MM.1S (cell line): Measurements from ENCODE around the gene PLCXD3.

Experiments used
- DNase-seq: peaks from one replicate; pipeline ENCODE4 v3.0.0-alpha.2; 2015
- H2AFZ ChIP-seq: fragments of 300-600 bp; sonication (generic); 2 replicates; pipeline ENCODE4 v1.6.0; 2016; ENCODE audit warnings: antibody characterized with exemption, low read length
- H3F3A ChIP-seq: fragments of 300-600 bp; sonication (generic); 2 replicates; pipeline ENCODE4 v1.6.1; 2016; ENCODE audit warnings: mild to moderate bottlenecking, antibody characterized with exemption, low read length, moderate library complexity, mixed read lengths; ENCODE audit not compliant: insufficient read depth
- H3K27ac ChIP-seq: fragments of 300-600 bp; sonication (generic); 2 replicates; pipeline ENCODE4 v1.5.1; 2016; ENCODE audit warnings: mild to moderate bottlenecking, low read length
- H3K27me3 ChIP-seq: fragments of 300-600 bp; sonication (generic); replicated peaks from 2 replicates; pipeline ENCODE4 v1.6.0; 2016; ENCODE audit warnings: low read length; ENCODE audit not compliant: insufficient read depth
- H3K36me3 ChIP-seq: fragments of 300-600 bp; sonication (generic); replicated peaks from 2 replicates; pipeline ENCODE4 v1.6.1; 2016; ENCODE audit warnings: mild to moderate bottlenecking, low read length, mixed read lengths; ENCODE audit not compliant: insufficient read depth
- H3K4me1 ChIP-seq: fragments of 300-600 bp; sonication (generic); 2 replicates; pipeline ENCODE4 v1.6.1; 2016; ENCODE audit warnings: low read length, mixed read lengths
- H3K4me2 ChIP-seq: fragments of 300-600 bp; sonication (generic); 2 replicates; pipeline ENCODE4 v1.6.0; 2016; ENCODE audit warnings: low read depth, low read length
- H3K4me3 ChIP-seq: fragments of 300-600 bp; sonication (generic); 2 replicates; pipeline ENCODE4 v1.5.1; 2016; ENCODE audit warnings: low read length, mixed read lengths
- H3K79me2 ChIP-seq: fragments of 300-600 bp; sonication (generic); 2 replicates; pipeline ENCODE4 v1.6.1; 2016; ENCODE audit warnings: mixed run types, low read length, mixed read lengths
- H3K9ac ChIP-seq: fragments of 300-600 bp; sonication (generic); 2 replicates; pipeline ENCODE4 v1.6.1; 2016; ENCODE audit warnings: low read length, mixed read lengths
- H3K9me2 ChIP-seq: fragments of 300-600 bp; sonication (generic); replicated peaks from 2 replicates; pipeline ENCODE4 v1.6.1; 2016; ENCODE audit warnings: mild to moderate bottlenecking, low read length, mixed read lengths; ENCODE audit not compliant: insufficient read depth
- H3K9me3 ChIP-seq: fragments of 300-600 bp; sonication (generic); replicated peaks from 2 replicates; pipeline ENCODE4 v1.6.1; 2016; ENCODE audit warnings: mild to moderate bottlenecking, low read length, mixed read lengths; ENCODE audit not compliant: insufficient read depth
- H4K20me1 ChIP-seq: fragments of 300-600 bp; sonication (generic); 2 replicates; pipeline ENCODE4 v1.6.1; 2016; ENCODE audit warnings: mild to moderate bottlenecking, low read length, moderate library complexity, mixed read lengths; ENCODE audit not compliant: insufficient read depth
- EZH2 ChIP-seq: fragments of 300-600 bp; sonication (generic); optimal IDR thresholded peaks from 2 replicates; pipeline ENCODE3; 2017; ENCODE audit warnings: low read depth, mild to moderate bottlenecking, antibody characterized with exemption, low read length, mixed read lengths
- EZH2phosphoT487 ChIP-seq: fragments of 300-600 bp; sonication (generic); IDR thresholded peaks from 2 replicates; pipeline ENCODE4 v1.6.1; 2018; ENCODE audit warnings: antibody characterized with exemption, low read length
- TF ChIP-seq, protein P1 (sequence below): fragments of 300-600 bp; sonication (generic); IDR thresholded peaks from 2 replicates; pipeline ENCODE4 v1.5.1; 2016; ENCODE audit warnings: antibody characterized with exemption, low read length, mixed read lengths

The PLCXD3 gene

DNA sequence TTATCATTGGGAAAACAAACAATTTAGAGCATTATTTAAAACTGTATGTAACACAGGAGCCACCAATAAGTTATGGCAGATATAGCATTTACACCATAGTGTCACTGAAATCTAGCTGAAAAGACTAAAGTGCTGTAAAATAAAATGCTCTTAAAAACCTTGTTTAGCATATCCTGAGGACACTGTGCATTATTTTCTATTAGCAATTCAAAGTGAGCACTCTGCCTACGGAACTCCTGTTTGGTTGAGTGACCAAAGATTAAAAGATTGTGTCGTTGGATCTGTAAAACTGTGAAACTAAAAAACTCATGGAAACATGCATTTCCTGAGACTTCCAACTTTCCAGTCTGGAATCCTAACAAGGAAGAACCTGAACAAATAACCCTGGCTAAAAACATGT is 201.1 kb downstream of the PLCXD3 start:
- no peaks in the 10 kb centered on the region for H3K36me3 ChIP-seq
- no peak overlapping the region for H3K9ac ChIP-seq
- H3K27ac ChIP-seq: no peak overlapping the region
- TF ChIP-seq EZH2phosphoT487 (no peak), EZH2 (no peak)
- TF ChIP-seq, protein P1, sequence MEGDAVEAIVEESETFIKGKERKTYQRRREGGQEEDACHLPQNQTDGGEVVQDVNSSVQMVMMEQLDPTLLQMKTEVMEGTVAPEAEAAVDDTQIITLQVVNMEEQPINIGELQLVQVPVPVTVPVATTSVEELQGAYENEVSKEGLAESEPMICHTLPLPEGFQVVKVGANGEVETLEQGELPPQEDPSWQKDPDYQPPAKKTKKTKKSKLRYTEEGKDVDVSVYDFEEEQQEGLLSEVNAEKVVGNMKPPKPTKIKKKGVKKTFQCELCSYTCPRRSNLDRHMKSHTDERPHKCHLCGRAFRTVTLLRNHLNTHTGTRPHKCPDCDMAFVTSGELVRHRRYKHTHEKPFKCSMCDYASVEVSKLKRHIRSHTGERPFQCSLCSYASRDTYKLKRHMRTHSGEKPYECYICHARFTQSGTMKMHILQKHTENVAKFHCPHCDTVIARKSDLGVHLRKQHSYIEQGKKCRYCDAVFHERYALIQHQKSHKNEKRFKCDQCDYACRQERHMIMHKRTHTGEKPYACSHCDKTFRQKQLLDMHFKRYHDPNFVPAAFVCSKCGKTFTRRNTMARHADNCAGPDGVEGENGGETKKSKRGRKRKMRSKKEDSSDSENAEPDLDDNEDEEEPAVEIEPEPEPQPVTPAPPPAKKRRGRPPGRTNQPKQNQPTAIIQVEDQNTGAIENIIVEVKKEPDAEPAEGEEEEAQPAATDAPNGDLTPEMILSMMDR: no peak
- no peaks in the 10 kb centered on the region for H3K4me1 ChIP-seq
- H3K9me3 ChIP-seq: no peaks in the 10 kb centered on the region
- no peaks in the 10 kb centered on the region for H4K20me1 ChIP-seq
- H3K79me2 ChIP-seq: no peaks in the 10 kb centered on the region
- H3K4me2 ChIP-seq: no peak overlapping the region
- no peak for DNase-seq
- no peak overlapping the region for H2AFZ ChIP-seq
- H3K27me3 ChIP-seq: no peaks in the 10 kb centered on the region
- H3K4me3 ChIP-seq: no peak overlapping the region
- no peaks in the 10 kb centered on the region for H3F3A ChIP-seq
- H3K9me2 ChIP-seq: no peaks in the 10 kb centered on the region

DNA sequence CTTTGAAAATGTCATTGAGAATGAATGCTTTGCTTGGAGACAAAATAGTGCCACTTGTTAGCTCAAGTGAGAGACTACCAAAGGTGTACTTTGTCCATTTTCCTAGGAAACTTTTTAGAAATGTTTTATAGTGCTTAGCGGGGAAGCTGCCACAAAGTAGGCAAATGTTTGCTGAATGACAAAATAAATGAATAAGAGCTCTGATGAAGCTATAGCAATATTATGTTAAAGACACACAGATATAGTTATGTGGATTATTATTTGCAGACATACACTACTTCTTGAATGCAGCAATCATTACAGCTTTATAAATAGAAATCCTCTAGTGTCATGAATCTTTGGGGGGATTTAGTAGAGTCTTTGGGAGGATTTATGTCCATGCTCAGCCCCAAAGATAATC is 204.4 kb downstream of the PLCXD3 start:
- H3K9me3 ChIP-seq: no peaks in the 10 kb centered on the region
- H3K79me2 ChIP-seq: no peaks in the 10 kb centered on the region
- H3K27me3 ChIP-seq: no peaks in the 10 kb centered on the region
- no peak overlapping the region for H3K9ac ChIP-seq
- H4K20me1 ChIP-seq: no peaks in the 10 kb centered on the region
- no peak overlapping the region for H3K4me3 ChIP-seq
- TF ChIP-seq EZH2: no peak
- TF ChIP-seq EZH2phosphoT487: no peak
- no peak overlapping the region for H3K27ac ChIP-seq
- no peaks in the 10 kb centered on the region for H3K4me1 ChIP-seq
- no peak for DNase-seq
- no peak overlapping the region for H3K4me2 ChIP-seq
- H3K9me2 ChIP-seq: no peaks in the 10 kb centered on the region
- no peak overlapping the region for H2AFZ ChIP-seq
- H3F3A ChIP-seq: no peaks in the 10 kb centered on the region
- no peaks in the 10 kb centered on the region for H3K36me3 ChIP-seq

DNA sequence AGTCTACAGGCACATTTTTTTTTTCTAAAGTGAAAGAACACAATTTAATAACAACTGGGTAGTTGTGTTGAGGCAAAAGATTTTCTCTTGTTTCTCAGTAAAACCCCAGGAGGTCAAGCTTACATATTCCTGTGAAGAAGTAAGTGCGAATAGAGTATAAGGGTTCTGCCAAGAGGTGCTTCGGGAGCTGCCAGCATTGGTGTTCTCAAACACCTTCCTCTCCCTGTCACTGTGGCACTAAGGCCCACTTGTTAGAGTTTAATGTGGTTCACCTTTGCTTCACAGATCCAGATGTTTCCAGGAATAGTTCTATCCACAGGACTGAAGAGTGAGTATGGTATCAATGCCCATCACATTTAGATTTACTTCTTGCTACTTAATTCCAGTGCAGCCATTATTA is 205.3 kb downstream of the PLCXD3 start:
- Histone ChIP-seq H3F3A (no peaks in the 10 kb centered on the region), H3K4me1 (no peaks in the 10 kb centered on the region), H3K9me3 (no peaks in the 10 kb centered on the region), H4K20me1 (no peaks in the 10 kb centered on the region), H3K27me3 (no peaks in the 10 kb centered on the region), H3K36me3 (no peaks in the 10 kb centered on the region), H3K79me2 (no peaks in the 10 kb centered on the region), H3K4me3 (no peak overlapping the region), H3K9ac (no peak overlapping the region), H3K27ac (no peak overlapping the region), H2AFZ (no peak overlapping the region), H3K9me2 (no peaks in the 10 kb centered on the region), H3K4me2 (no peak overlapping the region)
- TF ChIP-seq EZH2 (no peak), EZH2phosphoT487 (no peak)
- TF ChIP-seq, protein P1: no peak
- DNase-seq: no peak

DNA sequence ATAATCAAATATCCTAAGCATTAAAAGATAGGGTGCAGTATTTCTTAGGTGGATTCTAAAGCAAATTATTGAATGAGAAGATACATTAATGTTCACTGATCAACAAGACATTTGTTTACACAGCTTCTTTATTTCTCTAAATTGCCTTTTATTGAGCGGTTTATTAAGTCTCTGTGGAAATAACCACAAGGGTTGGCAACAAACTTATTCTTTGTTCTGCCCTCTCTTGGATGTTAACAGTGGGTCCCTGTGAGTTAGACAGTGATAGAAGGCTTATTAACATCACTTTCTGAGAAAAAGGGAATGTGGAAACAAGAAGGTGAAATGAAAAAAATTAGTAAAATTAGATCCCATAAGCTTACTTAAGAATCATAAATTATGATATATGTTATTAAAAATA is 214.3 kb downstream of the PLCXD3 start:
- no peak overlapping the region for H3K27ac ChIP-seq
- H4K20me1 ChIP-seq: no peaks in the 10 kb centered on the region
- H3K27me3 ChIP-seq: no peaks in the 10 kb centered on the region
- H3K4me1 ChIP-seq: no peaks in the 10 kb centered on the region
- H3K4me2 ChIP-seq: no peak overlapping the region
- TF ChIP-seq EZH2 (no peak), EZH2phosphoT487 (no peak)
- TF ChIP-seq, protein P1: no peak
- no peak overlapping the region for H3K4me3 ChIP-seq
- H3K36me3 ChIP-seq: no peaks in the 10 kb centered on the region
- H3K9me2 ChIP-seq: no peaks in the 10 kb centered on the region
- no peaks in the 10 kb centered on the region for H3K79me2 ChIP-seq
- H3K9ac ChIP-seq: no peak overlapping the region
- no peak overlapping the region for H2AFZ ChIP-seq
- no peaks in the 10 kb centered on the region for H3K9me3 ChIP-seq
- DNase-seq: no peak
- no peaks in the 10 kb centered on the region for H3F3A ChIP-seq
